Breast epithelium (tissue), 3 donors: ENCODE measurements around the gene SEMA3G.

ENCODE experiments used
- CTCF ChIP-seq, 3 donors: fragments of 450-650 bp; IDR thresholded peaks; one replicate each; pipeline ENCODE4 v1.5.1; 2016 to 2017; ENCODE audit warnings: antibody characterized with exemption in 3 of 3, mild to moderate bottlenecking in 3 of 3, moderate library complexity in 3 of 3
- POLR2A ChIP-seq: fragments of 450-650 bp; IDR thresholded peaks from one replicate; pipeline ENCODE4 v1.6.1; 2016; ENCODE audit warnings: antibody characterized with exemption, mild to moderate bottlenecking, moderate library complexity

- no peak for TF ChIP-seq CTCF (IDR thresholded peaks at IDR 0.05)
- TF ChIP-seq POLR2A = no peak
These were observed 61.5 kb downstream of the SEMA3G start for GRCh38 chr3:52383446-52383845.
